GM18951 (cell line): Measurements from ENCODE around the gene MED13.

Experiments
- POLR2A ChIP-seq: IDR thresholded peaks from 4 replicates; pipeline ENCODE4 v1.6.1; 2011; ENCODE audit warnings: mild to moderate bottlenecking; ENCODE audit not compliant: insufficient read length, insufficient read depth; ENCODE audit errors: extremely low read depth
- in situ Hi-C: fragments of 300-500 bp; cut with MboI; formaldehyde crosslinking; loops from one replicate; pipeline ENCODE4 v1.12.0; 2022; ENCODE audit warnings: low sequenced_read_pairs, mixed read lengths, inconsistent platforms; ENCODE audit not compliant: unreplicated experiment

Gene MED13

DNA sequence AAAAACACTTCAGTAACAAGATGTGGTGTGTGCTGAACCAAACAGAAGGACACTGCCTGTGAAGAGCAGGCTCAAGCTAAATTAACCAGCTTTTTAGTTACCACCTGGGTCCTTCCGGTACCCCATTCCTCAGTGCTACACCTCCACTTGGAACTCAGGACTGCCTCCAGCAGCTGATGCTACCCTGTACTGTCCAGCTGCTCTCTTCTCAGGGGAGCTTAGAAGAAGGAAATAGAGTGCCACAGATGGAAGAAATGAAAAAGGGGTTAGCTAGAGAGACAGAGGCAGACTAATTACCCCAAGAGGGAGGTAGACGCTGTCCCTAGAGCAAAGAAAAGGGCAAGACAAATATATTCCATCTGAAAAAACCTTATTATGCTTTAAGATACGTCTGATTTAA is 5.7 kb downstream of the MED13 start:
- in situ Hi-C loops, result no loop called here

DNA sequence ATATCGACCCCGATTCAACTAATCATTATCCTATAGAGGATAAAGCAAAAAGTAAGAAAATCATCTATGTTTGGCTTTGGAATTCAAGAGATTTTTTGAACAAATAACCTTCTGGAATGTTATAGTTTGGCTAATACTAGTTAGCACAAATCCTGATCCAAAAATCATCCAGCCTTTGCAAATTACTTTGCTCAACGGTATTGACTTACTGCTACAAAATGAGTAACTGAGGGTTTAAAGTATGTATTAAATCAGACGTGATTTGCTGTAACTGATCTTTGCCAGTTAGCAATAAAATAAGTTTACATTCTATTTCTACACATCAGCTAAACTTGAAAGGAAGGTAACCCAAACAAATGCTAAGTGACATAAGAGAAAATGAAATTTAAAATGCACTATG is 6.5 kb downstream of the MED13 start:
- in situ Hi-C loops, result no loop called here
- no peak for TF ChIP-seq POLR2A

More for the DNA sequence above, 5.7 kb downstream of the MED13 start:
- TF ChIP-seq POLR2A, result no peak

DNA sequence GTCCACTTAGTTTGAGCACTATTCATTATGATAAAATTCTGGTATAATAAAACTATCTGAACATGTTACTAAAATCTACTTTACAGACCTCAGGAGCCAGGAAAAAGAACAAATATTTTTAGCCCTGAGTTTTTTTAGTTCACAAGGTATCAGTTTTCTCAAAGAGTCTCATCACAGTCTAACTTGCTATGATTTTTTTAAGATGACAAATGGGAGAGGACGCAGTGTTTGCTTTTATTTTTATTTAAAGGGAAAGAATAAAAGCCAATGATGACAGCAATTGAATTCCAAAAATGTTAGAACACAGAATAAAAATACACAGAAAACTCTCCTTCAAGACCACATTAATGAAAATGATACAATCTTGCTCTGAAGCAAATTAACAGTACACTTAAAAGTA is 7.4 kb downstream of the MED13 start:
- in situ Hi-C loops, result no loop called here
- TF ChIP-seq POLR2A, result no peak

DNA sequence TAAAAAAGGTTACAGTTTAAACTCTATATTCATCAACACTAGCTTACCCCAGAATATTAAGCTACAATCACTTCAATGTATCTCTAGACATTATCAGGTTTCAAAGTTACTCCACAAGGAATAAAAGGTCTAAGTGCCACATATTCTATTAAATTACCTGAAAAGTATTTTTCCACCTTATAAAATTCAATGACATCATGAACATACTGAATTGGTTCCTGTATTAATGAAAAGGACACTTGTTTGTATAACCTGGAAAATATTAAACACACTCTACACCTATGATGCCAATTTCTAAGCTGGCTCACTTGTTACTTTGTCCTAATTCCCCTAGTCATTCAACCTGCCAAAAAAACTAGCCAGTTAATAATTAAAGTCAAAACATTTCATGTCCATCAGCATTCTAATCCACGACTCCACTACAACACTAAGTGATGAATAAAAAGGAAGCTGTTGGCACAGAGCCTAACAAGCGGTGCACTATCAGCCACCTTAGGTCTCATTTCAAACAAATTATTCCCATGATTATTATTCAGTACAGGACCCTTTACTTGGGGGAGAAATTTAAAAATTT is 12.2 kb downstream of the MED13 start:
- in situ Hi-C loops, result no loop called here
- TF ChIP-seq POLR2A, result no peak

DNA sequence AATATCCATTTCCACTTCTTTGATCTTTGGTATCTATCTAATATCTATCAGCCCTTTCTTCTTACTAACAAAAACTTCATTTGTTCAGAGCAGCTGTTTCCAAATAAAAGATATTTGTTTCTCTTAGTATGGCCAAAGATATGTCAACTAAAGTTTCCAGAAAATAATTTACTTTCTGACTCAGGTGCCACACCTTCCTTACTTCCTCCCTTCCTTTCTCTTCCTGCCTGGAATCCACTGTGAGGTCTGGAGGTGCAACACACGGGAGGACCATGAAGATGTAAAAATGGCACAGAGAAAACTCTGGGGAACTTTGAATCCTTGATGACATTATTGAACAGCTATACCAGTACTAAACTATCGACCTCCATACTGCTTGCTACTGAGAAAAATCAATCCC is 14.0 kb downstream of the MED13 start:
- no peak for TF ChIP-seq POLR2A
- in situ Hi-C loops, result no loop called here

DNA sequence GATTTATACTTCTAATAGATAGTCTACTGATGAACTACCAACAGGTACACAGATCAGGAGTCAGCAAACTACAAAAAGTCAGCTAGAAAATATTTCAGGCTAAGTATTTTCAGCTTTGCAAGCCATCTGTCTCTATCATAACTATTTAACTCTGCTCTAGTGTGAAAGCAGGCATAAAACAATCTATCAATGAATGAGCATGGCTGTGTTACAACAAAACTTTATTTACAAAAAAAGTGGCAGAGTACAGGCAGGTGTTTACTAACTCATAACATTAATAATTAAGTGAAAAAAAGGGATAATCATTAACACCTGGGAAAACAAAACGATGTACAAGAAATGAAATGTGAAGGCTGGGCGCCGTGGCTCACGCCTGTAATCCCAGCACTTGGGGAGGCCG is 15.8 kb downstream of the MED13 start:
- TF ChIP-seq POLR2A, result no peak
- in situ Hi-C loops, result no loop called here

DNA sequence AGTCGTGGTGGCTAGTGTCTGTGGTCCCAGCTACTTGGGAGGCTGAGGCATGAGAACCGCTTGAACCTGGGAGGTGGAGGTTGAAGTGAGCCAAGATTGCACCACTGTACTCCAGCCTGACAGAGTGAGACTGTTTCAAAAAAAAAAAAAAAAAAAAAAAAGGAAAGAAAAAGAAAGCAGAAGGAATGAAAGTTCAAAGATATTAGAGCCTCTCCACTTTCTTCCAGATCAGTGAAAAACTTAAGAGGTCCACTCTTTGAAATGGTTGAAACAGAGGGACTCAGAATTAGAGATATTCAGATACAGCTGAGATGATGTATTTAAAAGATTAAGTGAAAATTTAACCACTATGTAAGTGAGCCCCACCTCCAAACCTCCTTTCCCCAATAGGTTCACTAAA is 16.8 kb downstream of the MED13 start:
- TF ChIP-seq POLR2A, result no peak
- in situ Hi-C loops, result no loop called here

DNA sequence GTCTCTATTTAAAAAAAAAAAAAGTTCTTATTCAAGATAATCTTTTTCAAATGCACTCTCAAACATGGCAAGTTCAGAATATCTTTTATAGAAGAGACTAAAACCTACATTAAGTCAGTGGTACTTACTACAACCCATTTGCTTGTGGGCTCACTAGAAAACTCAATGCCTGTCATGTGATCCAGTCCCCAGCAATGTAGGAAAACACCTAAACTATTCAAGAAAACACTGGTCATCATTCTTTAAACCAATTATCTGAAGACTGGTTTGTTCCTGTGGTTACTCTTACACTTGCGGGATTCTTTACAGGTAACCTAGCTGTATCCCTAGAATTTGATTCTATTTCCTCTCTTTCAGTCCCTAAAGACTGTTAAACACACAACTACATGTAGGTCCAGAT is 19.6 kb downstream of the MED13 start:
- in situ Hi-C loops, result no loop called here
- no peak for TF ChIP-seq POLR2A

DNA sequence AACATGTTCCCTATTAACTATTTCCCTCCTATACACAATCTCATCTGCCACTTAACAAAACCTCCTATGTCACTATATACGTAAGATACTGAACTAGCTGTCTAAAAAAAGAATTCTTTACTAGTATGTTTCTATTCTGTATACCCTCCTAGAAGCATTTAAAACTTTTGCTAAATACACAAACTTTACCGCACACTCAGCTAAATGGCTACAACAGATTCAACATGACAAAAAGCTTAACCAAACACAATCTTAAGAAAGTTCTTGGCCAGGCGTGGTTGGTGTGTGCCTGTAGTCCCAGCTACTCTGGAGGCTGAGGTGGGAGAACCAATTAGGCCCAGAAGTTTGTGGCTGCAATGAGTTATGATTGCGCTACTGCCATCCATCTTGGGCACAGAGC is 20.0 kb downstream of the MED13 start:
- in situ Hi-C loops, result no loop called here
- no peak for TF ChIP-seq POLR2A

DNA sequence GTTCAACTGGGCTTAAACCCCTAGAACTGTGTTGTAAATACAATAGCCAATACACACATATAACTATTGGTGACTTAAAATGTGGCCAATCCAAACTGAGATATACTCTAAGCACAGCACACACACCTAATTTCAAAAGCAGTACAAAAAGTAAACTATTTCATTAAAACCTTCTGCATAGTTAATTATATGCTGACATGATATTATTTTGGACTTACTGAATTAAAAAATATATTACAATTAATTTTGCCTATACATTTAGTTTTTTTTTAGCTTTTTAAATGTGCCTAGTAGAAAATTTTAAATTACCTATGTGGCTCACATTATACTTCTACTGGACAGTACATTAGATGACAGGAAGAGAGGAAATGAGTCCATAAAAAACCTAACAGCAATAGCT is 21.5 kb downstream of the MED13 start:
- in situ Hi-C loops, result no loop called here
- no peak for TF ChIP-seq POLR2A

DNA sequence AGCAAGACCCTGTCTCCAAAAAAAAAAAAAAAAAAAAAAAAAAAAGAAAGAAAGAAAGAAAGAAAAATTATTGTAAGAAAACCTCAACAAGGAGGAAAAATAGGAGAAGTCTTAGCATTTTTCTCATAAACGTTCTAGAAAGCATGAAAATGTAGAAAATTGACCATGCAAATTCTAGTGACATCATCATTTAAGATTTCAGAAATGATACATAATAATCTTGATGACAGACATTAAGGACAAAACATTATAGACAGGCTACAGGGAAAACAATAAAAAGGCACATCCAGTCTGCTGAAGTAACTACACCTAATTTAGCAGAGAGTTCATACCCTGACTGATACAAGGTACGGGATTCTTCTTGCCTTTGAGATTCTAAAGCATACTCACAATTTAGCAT is 21.9 kb downstream of the MED13 start:
- TF ChIP-seq POLR2A, result no peak
- in situ Hi-C loops, result no loop called here

DNA sequence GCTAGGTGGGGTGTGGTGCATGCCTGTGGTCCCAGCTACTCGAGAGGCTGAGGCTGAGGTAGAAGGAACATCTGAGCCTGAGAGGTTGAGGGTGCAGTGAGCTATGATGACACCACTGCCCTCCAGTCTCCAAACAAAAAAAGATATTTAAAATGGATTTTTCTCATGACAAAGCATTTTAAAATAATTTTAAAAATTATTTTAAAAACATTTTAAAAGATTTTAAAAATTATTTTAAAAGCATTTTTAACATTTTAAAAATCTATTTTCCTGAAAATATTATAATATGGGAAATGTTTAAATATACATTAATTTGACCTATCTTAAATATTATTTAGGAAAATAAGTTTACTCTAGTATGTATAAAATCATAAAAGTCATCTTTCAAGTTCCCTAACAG is 26.8 kb downstream of the MED13 start:
- TF ChIP-seq POLR2A, result no peak
- in situ Hi-C loops, result no loop called here

DNA sequence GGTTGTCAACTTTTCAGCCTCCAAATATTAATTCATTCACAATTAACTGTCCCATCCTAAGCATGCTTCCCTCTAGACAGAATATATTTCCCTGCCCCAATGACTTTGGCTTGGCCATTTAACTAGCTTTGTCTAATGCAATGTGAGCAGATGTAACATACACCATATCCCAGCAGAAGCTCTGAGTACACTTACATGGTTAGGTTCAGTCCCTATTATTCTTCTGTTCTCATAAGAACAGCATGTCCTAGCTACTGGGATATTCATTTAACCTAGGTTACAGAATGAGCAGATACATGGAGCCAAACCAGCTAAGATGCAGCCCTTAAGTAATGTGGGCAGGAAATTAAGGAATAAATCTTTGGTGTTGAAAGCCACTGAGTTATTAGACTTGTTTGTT is 31.8 kb downstream of the MED13 start:
- in situ Hi-C loops, result no loop called here
- TF ChIP-seq POLR2A, result no peak

DNA sequence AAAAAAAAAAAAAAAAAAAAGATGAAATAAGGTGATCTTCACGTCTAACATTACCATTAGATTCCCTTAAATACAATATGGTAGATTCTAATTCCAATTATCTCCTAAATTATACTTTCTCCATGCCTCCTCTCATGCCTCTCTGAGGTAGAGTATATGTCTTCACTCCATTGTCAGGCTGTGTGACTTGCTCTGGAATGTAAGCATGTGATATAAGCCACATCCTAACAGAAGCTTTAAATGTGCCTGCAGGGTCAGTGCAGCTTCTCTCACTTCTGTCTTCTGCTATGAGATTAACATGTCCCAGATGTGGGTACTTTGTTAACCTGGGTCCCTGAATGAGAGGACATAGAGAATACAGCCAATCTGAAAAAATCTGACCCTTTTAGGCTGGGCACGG is 32.6 kb downstream of the MED13 start:
- in situ Hi-C loops, result no loop called here

DNA sequence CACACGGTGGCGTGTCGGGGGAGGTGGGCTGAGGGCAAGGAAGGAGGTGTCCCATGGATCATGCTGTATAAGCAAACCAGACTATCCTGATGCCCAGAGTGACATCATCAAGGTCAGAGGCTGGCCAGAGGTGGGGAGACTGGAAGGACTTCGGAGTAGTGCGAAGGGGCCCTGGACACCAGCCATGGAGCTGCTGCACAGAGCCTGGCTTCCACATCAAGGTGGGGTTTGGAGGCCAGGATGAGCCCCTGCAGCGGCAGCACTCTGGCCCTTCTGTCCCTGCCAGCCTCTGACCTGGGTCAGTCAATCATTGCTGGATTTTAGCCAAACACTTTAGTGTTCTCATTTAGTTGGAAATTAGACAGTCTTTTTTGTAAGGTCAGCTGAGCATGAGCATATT is 34.8 kb downstream of the MED13 start:
- in situ Hi-C loops, result no loop called here
- TF ChIP-seq POLR2A, result no peak

More for the DNA sequence above, 32.6 kb downstream of the MED13 start:
- TF ChIP-seq POLR2A, result no peak

DNA sequence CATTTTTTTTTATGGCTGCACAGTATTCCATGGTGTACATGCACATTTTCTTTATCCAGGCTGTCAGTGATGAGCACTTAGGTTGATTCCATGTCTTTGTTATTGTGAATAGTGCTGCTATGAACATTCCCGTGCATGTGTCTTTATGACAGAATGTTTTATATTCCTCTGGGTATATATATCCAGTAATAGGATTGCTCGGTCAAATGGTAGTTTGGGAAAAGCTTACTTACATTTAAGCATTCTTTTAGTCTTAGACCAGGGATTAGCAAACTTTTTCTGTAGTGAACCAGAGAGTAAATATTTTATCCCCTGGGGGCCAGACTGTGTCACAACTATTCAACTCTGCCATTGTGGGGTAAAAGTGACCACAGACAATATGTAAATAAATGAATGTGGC is 40.2 kb downstream of the MED13 start:
- no peak for TF ChIP-seq POLR2A
- in situ Hi-C loops, result no loop called here

DNA sequence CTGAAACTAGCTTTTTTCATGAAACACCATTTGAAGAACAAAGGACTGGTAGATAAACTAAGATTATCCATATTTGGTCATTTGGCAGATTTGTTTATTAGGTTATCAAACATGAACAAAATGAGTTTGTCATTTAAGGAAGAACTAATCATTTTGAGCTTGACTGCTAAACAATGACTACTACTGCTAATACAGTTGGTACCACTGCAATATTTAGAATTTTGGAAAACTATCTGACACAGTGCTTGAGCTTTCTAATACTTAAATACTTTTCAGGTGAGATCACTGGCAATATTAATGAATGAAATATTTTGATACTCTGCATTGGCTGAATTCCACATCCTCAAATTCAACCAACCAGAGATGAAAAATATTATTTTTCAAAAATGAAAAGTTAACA is 47.2 kb downstream of the MED13 start:
- in situ Hi-C loops, result no loop called here
- no peak for TF ChIP-seq POLR2A
